ENCODE data around the gene SLC6A13. TPM values are rescaled to one million over a fixed set of nuclear protein-coding genes. Genes with fewer than 3 reads are reported as not detected.

SLC6A13 gene
- total RNA-seq, 4 donors from 2014 or later, result 0.13 to 1.9 (median 0.82) TPM; not detected in 1

DNA sequence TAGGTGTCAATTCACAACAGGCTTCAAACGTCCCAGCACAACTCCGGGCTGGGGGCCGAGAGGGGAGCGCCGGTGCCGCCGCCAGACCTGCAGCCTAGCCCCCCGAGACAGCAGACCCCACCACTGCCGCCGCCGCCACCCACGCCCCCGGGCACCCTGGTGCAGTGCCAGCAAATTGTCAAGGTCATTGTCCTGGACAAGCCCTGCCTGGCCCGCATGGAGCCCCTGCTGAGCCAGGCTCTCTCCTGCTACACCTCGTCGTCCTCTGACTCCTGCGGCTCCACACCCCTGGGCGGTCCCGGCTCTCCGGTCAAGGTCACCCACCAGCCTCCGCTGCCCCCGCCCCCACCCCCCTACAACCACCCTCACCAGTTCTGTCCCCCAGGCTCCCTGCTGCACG is 88.0 kb downstream of the SLC6A13 start:
- Histone ChIP-seq H3K4me1 (peaks cover 34 to 47% of the 10 kb centered on the region in 2 donors), H3K27me3 (no peaks in the 10 kb centered on the region), H3K9me3 (no peaks in the 10 kb centered on the region), H3K27ac (peak overlapping the region in 2 of 4 donors; percentile 60 to 71), H3K36me3 (no peaks in the 10 kb centered on the region), H3K4me3 (no peak overlapping the region)
- ATAC-seq (no peak), DNase-seq (no peak)
- in situ Hi-C loops (cut with MboI; ENCODE audit: low sequenced_read_pairs in 4 of 4) (no loop called here), intact Hi-C loops (cut with DNase I; ENCODE audit: low total_unique reads) (no loop called here)
- no peak for TF ChIP-seq POLR2A (IDR thresholded peaks at IDR 0.05)
- TF ChIP-seq, protein P1, sequence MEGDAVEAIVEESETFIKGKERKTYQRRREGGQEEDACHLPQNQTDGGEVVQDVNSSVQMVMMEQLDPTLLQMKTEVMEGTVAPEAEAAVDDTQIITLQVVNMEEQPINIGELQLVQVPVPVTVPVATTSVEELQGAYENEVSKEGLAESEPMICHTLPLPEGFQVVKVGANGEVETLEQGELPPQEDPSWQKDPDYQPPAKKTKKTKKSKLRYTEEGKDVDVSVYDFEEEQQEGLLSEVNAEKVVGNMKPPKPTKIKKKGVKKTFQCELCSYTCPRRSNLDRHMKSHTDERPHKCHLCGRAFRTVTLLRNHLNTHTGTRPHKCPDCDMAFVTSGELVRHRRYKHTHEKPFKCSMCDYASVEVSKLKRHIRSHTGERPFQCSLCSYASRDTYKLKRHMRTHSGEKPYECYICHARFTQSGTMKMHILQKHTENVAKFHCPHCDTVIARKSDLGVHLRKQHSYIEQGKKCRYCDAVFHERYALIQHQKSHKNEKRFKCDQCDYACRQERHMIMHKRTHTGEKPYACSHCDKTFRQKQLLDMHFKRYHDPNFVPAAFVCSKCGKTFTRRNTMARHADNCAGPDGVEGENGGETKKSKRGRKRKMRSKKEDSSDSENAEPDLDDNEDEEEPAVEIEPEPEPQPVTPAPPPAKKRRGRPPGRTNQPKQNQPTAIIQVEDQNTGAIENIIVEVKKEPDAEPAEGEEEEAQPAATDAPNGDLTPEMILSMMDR (IDR thresholded peaks at IDR 0.05 in 4 of 5, conservative IDR thresholded peaks at IDR 0.05 in 1 of 5), result no peak

DNA sequence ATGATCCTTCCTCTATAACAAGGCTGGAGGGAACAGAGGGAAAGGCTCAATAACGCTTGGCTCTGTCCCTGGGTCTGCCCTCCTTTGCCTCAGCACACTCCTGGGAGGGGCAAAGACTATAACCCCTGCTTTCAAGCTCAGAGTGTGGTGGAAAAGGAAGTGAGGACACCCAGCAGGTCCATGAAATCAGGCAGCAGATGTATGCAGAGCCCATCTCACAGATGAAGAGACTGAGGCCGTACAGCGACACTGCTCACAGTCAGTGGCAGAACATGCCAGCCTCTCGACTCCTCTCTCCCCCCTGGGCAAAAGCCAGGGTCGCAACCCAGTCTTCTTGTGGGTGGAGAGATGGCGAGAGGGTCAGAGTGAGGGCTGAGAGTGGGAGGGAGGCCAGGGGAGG is 88.5 kb downstream of the SLC6A13 start:
- DNase-seq (no peak), ATAC-seq (no peak)
- Histone ChIP-seq H3K36me3 (no peaks in the 10 kb centered on the region), H3K4me1 (peaks cover 34 to 45% of the 10 kb centered on the region in 2 donors), H3K4me3 (no peak overlapping the region), H3K27ac (peak overlapping the region in 2 of 4 donors; percentile 30 to 71), H3K27me3 (no peaks in the 10 kb centered on the region), H3K9me3 (no peaks in the 10 kb centered on the region)
- intact Hi-C loops (cut with DNase I; ENCODE audit: low total_unique reads) (no loop called here), in situ Hi-C loops (cut with MboI; ENCODE audit: low sequenced_read_pairs in 4 of 4) (no loop called here)
- TF ChIP-seq, protein P1 (IDR thresholded peaks at IDR 0.05 in 4 of 5, conservative IDR thresholded peaks at IDR 0.05 in 1 of 5), result no peak
- no peak for TF ChIP-seq POLR2A (IDR thresholded peaks at IDR 0.05)

DNA sequence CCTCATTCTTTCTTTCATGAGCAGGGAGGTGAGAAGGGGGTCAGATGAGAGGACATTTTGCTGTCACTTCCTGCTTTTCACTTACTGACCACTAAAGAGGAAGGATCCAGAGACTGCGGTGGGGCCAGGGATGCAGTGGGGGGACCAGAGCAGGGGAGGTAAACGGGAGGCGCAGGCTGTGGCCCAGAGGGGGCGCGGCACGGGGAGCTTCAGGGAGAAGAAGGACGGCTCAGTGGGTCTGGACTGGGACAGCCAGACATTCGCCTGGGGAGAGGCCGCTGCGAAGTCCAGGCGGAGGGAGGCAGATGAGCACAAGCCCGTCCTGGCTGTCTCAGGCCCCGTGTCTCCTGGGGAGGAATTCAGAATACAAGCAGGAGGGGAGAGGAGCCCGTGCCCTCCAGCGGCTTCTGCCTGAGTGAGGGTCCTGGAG is 89.9 kb downstream of the SLC6A13 start:
- no peak for DNase-seq
- TF ChIP-seq, protein P1 (IDR thresholded peaks at IDR 0.05 in 4 of 5, conservative IDR thresholded peaks at IDR 0.05 in 1 of 5), result no peak
- TF ChIP-seq POLR2A (IDR thresholded peaks at IDR 0.05), result no peak
- Histone ChIP-seq H3K27me3 (no peaks in the 10 kb centered on the region), H3K27ac (peak overlapping the region in 2 of 4 donors; percentile 52 to 71), H3K36me3 (no peaks in the 10 kb centered on the region), H3K9me3 (no peaks in the 10 kb centered on the region), H3K4me1 (peaks cover 34% of the 10 kb centered on the region in 2 donors), H3K4me3 (no peak overlapping the region)
- in situ Hi-C loops (cut with MboI; ENCODE audit: low sequenced_read_pairs in 4 of 4), result no loop called here
- intact Hi-C loops (cut with DNase I; ENCODE audit: low total_unique reads), result no loop called here
- no peak for ATAC-seq

DNA sequence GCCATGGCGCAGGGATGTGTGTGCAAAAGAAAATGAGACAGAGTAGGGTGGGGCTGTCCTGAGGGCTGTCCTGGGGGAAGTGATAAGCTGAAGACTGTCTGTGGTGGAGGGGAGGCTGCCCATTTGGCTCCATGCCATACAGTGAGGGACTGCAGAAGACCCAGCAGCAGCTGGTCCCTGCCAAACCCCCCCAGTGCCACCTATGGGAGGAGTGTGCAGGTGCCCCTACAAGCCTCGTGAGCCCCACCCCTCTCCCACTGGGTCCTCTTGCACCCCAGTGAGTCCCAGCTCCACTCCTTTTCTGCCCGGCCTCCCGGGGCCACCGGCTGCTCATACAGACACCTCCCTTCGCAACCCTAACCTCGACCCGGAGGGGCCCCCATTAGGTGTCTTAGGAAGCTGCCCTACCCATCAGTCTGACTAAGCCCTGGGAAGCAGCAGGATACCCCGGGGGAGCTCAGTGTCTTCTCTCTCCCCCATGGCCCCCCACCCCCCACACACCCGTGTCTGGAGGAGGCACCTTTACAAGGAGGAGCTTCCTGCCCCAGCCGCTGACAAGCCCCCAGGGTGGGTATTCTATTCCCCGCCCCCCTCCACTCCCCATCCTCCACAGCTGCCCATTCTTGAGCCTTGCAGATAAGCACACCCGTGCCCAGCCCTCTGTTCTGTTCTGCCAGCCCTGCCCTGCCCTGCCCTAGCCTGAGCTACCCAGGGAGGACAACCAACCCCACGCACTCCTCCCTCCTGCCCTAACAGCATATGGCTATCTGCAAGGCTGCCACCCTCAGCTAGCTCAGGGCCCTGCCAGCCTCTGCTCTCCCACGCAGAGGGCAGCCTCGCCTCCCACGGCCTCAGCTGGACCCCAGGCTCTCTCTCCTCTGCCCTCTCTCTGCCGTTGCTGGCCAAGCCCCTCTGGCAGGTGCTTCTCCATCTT is 90.6 kb downstream of the SLC6A13 start:
- DNase-seq (no peak), ATAC-seq (no peak)
- Histone ChIP-seq H3K9me3 (no peaks in the 10 kb centered on the region), H3K27ac (peak overlapping the region in 2 of 4 donors; percentile 52 to 71), H3K4me1 (peaks cover 29% of the 10 kb centered on the region in 2 donors), H3K27me3 (no peaks in the 10 kb centered on the region), H3K4me3 (no peak overlapping the region), H3K36me3 (no peaks in the 10 kb centered on the region)
- intact Hi-C loops (cut with DNase I; ENCODE audit: low total_unique reads) (no loop called here), in situ Hi-C loops (cut with MboI; ENCODE audit: low sequenced_read_pairs in 4 of 4) (no loop called here)
- no peak for TF ChIP-seq POLR2A (IDR thresholded peaks at IDR 0.05)
- TF ChIP-seq, protein P1 (IDR thresholded peaks at IDR 0.05 in 4 of 5, conservative IDR thresholded peaks at IDR 0.05 in 1 of 5), result no peak
